GM12892 (cell line): ENCODE data around the gene STAT5A.
"Not testable (repeated sequence)": the region's sequence is repeated elsewhere in the genome, so short reads cannot be mapped to it uniquely, and the experiment has no call there.

ENCODE experiments used
- POLR2A ChIP-seq: IDR thresholded peaks from 2 replicates; pipeline ENCODE4 v1.6.1; 2011; ENCODE audit warnings: low read depth, low read length, control low read depth
- POLR2AphosphoS5 ChIP-seq: IDR thresholded peaks from 2 replicates; pipeline ENCODE4 v1.6.1; 2011; ENCODE audit warnings: low read depth, low read length, control low read depth
- TAF1 ChIP-seq: IDR thresholded peaks from 2 replicates; pipeline ENCODE4 v1.6.1; 2011; ENCODE audit warnings: low read depth, mild to moderate bottlenecking, control low read depth, low read length, borderline replicate concordance

- TF ChIP-seq POLR2A, POLR2AphosphoS5, TAF1: not testable (repeated sequence)
Measured at GRCh38 chr17:42297775-42298174, 9.5 kb downstream of the STAT5A start.
